Measurements from ENCODE around the gene TTC29. TPM values are rescaled to one million over a fixed set of nuclear protein-coding genes. Genes with fewer than 3 reads are reported as not detected.
A peak's percentile ranks its signal among the peaks of the same experiment; 100 is the strongest.

Gene TTC29, protein sequence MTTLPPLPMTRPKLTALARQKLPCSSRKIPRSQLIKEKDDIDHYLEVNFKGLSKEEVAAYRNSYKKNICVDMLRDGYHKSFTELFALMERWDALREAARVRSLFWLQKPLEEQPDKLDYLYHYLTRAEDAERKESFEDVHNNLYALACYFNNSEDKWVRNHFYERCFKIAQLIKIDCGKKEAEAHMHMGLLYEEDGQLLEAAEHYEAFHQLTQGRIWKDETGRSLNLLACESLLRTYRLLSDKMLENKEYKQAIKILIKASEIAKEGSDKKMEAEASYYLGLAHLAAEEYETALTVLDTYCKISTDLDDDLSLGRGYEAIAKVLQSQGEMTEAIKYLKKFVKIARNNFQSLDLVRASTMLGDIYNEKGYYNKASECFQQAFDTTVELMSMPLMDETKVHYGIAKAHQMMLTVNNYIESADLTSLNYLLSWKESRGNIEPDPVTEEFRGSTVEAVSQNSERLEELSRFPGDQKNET
- total RNA-seq (not detected), polyA plus RNA-seq (not detected)
- long read RNA-seq, donor 1, result 0 reads
- long read RNA-seq, donor 2, result 0 reads
- long read RNA-seq, donor 3, result 0 reads
- long read RNA-seq, donor 4, result 0 reads
- long read RNA-seq, donor 5, result 0 reads
- long read RNA-seq, donor 6, result 0 reads
- long read RNA-seq, donor 7, result 0 reads
- long read RNA-seq, donor 8, result 0 reads
- long read RNA-seq, donor 9, result 0 reads
- long read RNA-seq, donor 10, result 0 reads

GRCh38 chr4:146945556-146946374, at the start of gene TTC29:
Gene TTC29, minus strand, starts transcription at chr4:146945864. Its CDS starts 5,969 bp downstream, at chr4:146939895.
- 0 to 1% (median 1%) methylated on average over 14 to 39 of the region's 39 CpGs for WGBS, 4 donors
- Histone ChIP-seq H3K4me1 (replicated peaks in 1 of 2) (peaks cover 0 to 9% of the 10 kb centered on the region in 2 donors), H3K9me3 (replicated peaks in 1 of 3) (no peaks in the 10 kb centered on the region), H3K27ac (no peak within 1 kb of the TSS), H3K36me3 (replicated peaks in 1 of 2) (no peaks in the 10 kb centered on the region), H3K27me3 (peaks cover 5% of the 10 kb centered on the region), H3K4me3 (peak within 1 kb of the TSS in 2 of 4 donors; percentile 9 to 64)
- DNase-seq, result peak; percentile 87 to 95 (median 92)
- intact Hi-C loops (cut with DNase I), result no loop called here
- TF ChIP-seq CTCF (IDR thresholded peaks at IDR 0.05), result no peak
- TF ChIP-seq POLR2A (IDR thresholded peaks at IDR 0.05), result no peak

DNA sequence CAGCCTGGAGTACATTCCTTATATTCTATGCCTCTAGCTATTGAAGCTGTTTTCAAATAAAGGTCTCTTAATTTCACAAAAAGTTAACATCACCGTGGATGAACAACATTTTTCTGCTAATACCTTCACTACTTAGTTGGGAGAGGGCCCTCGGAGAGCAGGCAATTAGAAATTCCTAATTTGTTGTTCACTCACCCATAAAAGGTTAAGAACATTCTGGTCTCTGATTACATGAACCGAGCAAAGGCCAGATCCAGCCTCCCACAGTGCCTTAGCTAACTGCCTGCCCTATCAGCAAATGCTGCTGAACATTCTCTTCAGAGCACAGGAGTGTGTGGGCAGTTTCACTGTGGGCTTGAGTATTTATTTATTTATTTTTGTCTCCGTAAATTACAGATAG, 36.0 kb upstream of the TTC29 start:
- 50 to 65% (median 56%) methylated on average over 4 of the region's 4 CpGs for WGBS, 4 donors
- peak in 1 of 7 donors; percentile 7 for DNase-seq
- no peaks in the 10 kb centered on the region for H3K4me1 ChIP-seq (replicated peaks in 1 of 2)
- no peaks in the 10 kb centered on the region for H3K9me3 ChIP-seq (replicated peaks in 1 of 3)
- intact Hi-C loops (cut with DNase I), result no loop called here
- H3K27ac ChIP-seq, result no peak overlapping the region
- TF ChIP-seq CTCF (IDR thresholded peaks at IDR 0.05), result no peak
- TF ChIP-seq POLR2A (IDR thresholded peaks at IDR 0.05), result no peak
- no peaks in the 10 kb centered on the region for H3K27me3 ChIP-seq
- H3K4me3 ChIP-seq, result no peak overlapping the region
- H3K36me3 ChIP-seq (replicated peaks in 1 of 2), result no peaks in the 10 kb centered on the region

- Histone ChIP-seq H3K27ac (no peak overlapping the region), H3K27me3 (no peaks in the 10 kb centered on the region), H3K4me1 (replicated peaks in 1 of 2) (no peaks in the 10 kb centered on the region), H3K9me3 (replicated peaks in 1 of 3) (no peaks in the 10 kb centered on the region), H3K36me3 (replicated peaks in 1 of 2) (no peaks in the 10 kb centered on the region), H3K4me3 (no peak overlapping the region)
- no peak for DNase-seq
- WGBS, 4 donors, result 57 to 68% (median 61%) methylated on average over 4 of the region's 4 CpGs
- intact Hi-C loops (cut with DNase I), result no loop called here
- TF ChIP-seq CTCF (IDR thresholded peaks at IDR 0.05) (no peak), POLR2A (IDR thresholded peaks at IDR 0.05) (no peak)
Observed at GRCh38 chr4:146978641-146979040, 33.0 kb upstream of the TTC29 start.

DNA sequence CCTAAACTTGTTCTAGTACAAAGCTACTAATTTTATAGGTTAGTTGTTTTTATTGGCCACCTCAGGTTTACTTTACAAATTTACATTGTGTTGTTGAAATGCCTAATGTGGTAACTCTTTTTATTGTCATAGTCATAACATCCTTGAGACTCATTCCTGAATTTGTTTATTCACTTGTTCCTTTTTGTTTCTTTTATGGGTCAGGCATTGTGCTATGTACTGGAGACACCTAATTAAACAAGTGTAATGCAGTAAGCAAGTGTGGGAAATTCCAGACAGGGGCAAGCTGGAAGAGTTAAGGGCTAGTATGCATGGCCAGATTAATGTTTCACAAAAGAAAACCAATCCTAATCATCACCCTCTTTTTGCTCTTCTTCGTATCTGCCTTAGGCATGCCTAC, 30.5 kb upstream of the TTC29 start:
- H3K27ac ChIP-seq, result no peak overlapping the region
- 0 to 69% (median 38%) methylated on average over 1 of the region's 1 CpG for WGBS, 4 donors
- H3K4me1 ChIP-seq (replicated peaks in 1 of 2), result no peaks in the 10 kb centered on the region
- no peak for TF ChIP-seq POLR2A (IDR thresholded peaks at IDR 0.05)
- TF ChIP-seq CTCF (IDR thresholded peaks at IDR 0.05), result no peak
- DNase-seq, result no peak
- H3K27me3 ChIP-seq, result no peaks in the 10 kb centered on the region
- no peaks in the 10 kb centered on the region for H3K9me3 ChIP-seq (replicated peaks in 1 of 3)
- no peaks in the 10 kb centered on the region for H3K36me3 ChIP-seq (replicated peaks in 1 of 2)
- H3K4me3 ChIP-seq, result no peak overlapping the region
- intact Hi-C loops (cut with DNase I), result no loop called here
